ENCODE measurements around the gene TAS2R38. TPM values are rescaled to one million over a fixed set of nuclear protein-coding genes. Genes with fewer than 3 reads are reported as not detected.

Gene TAS2R38
- total and polyA plus RNA-seq, 7 donors = not detected

GRCh38 chr7:141954334-141954733 lies 19.2 kb downstream of the TAS2R38 start:
- WGBS, 2 donors = 86 to 90% methylated on average over 1 of the region's 1 CpG
- no peaks in the 10 kb centered on the region for H3K4me1 ChIP-seq
- no peak overlapping the region for H3K27ac ChIP-seq
- H3K36me3 ChIP-seq = no peaks in the 10 kb centered on the region
- TF ChIP-seq POLR2A (IDR thresholded peaks at IDR 0.05) (no peak), CTCF (IDR thresholded peaks at IDR 0.05) (no peak), POLR2AphosphoS5 (IDR thresholded peaks at IDR 0.05) (no peak), EP300 (IDR thresholded peaks at IDR 0.05) (no peak)
- H3K4me3 ChIP-seq = no peak overlapping the region
- no peak for DNase-seq
- H3K9me3 ChIP-seq = no peaks in the 10 kb centered on the region
- intact Hi-C loops (cut with DNase I) = no loop called here
- no peaks in the 10 kb centered on the region for H3K27me3 ChIP-seq

- WGBS, 2 donors = 89 to 90% methylated on average over 1 of the region's 1 CpG
- TF ChIP-seq POLR2A (IDR thresholded peaks at IDR 0.05) (no peak), POLR2AphosphoS5 (IDR thresholded peaks at IDR 0.05) (no peak), CTCF (IDR thresholded peaks at IDR 0.05) (no peak), EP300 (IDR thresholded peaks at IDR 0.05) (no peak)
- no peak overlapping the region for H3K27ac ChIP-seq
- H3K36me3 ChIP-seq = no peaks in the 10 kb centered on the region
- H3K4me3 ChIP-seq = no peak overlapping the region
- no peak for DNase-seq
- intact Hi-C loops (cut with DNase I) = no loop called here
- no peaks in the 10 kb centered on the region for H3K4me1 ChIP-seq
- H3K27me3 ChIP-seq = no peaks in the 10 kb centered on the region
- H3K9me3 ChIP-seq = no peaks in the 10 kb centered on the region
Observed at GRCh38 chr7:141952461-141952860, 21.1 kb downstream of the TAS2R38 start.

- no peaks in the 10 kb centered on the region for H3K9me3 ChIP-seq
- no peak overlapping the region for H3K4me3 ChIP-seq
Observed at GRCh38 chr7:141950806-141951205, 22.8 kb downstream of the TAS2R38 start.

GRCh38 chr7:141949911-141950310 lies 23.7 kb downstream of the TAS2R38 start:
- no peaks in the 10 kb centered on the region for H3K27me3 ChIP-seq
- H3K4me1 ChIP-seq = no peaks in the 10 kb centered on the region
- DNase-seq = no peak
- intact Hi-C loops (cut with DNase I) = no loop called here
- no peak overlapping the region for H3K27ac ChIP-seq
- no peak overlapping the region for H3K4me3 ChIP-seq
- H3K36me3 ChIP-seq = no peaks in the 10 kb centered on the region
- WGBS, 2 donors = 87 to 89% methylated on average over 3 of the region's 3 CpGs
- H3K9me3 ChIP-seq = no peaks in the 10 kb centered on the region
- no peak for TF ChIP-seq EP300 (IDR thresholded peaks at IDR 0.05)
- no peak for TF ChIP-seq CTCF (IDR thresholded peaks at IDR 0.05)
- no peak for TF ChIP-seq POLR2AphosphoS5 (IDR thresholded peaks at IDR 0.05)
- TF ChIP-seq POLR2A (IDR thresholded peaks at IDR 0.05) = no peak

More at GRCh38 chr7:141950806-141951205, 22.8 kb downstream of the TAS2R38 start:
- DNase-seq = no peak
- TF ChIP-seq POLR2A (IDR thresholded peaks at IDR 0.05) (no peak), POLR2AphosphoS5 (IDR thresholded peaks at IDR 0.05) (no peak), EP300 (IDR thresholded peaks at IDR 0.05) (no peak)
- Histone ChIP-seq H3K4me1 (no peaks in the 10 kb centered on the region), H3K27ac (no peak overlapping the region), H3K27me3 (no peaks in the 10 kb centered on the region), H3K36me3 (no peaks in the 10 kb centered on the region)
- intact Hi-C loops (cut with DNase I) = no loop called here
- WGBS, 2 donors = 88 to 92% methylated on average over 1 of the region's 1 CpG

GRCh38 chr7:141949451-141949850 lies 24.1 kb downstream of the TAS2R38 start:
- H3K27me3 ChIP-seq = no peaks in the 10 kb centered on the region
- DNase-seq = no peak
- intact Hi-C loops (cut with DNase I) = no loop called here

More at GRCh38 chr7:141949451-141949850, 24.1 kb downstream of the TAS2R38 start:
- 38 to 55% methylated on average over 2 of the region's 2 CpGs for WGBS, 2 donors
- no peak overlapping the region for H3K4me3 ChIP-seq
- H3K36me3 ChIP-seq = no peaks in the 10 kb centered on the region
- TF ChIP-seq POLR2AphosphoS5 (IDR thresholded peaks at IDR 0.05) = no peak
- no peak for TF ChIP-seq CTCF (IDR thresholded peaks at IDR 0.05)
- no peak for TF ChIP-seq POLR2A (IDR thresholded peaks at IDR 0.05)
- TF ChIP-seq EP300 (IDR thresholded peaks at IDR 0.05) = no peak
- no peaks in the 10 kb centered on the region for H3K4me1 ChIP-seq
- H3K9me3 ChIP-seq = no peaks in the 10 kb centered on the region
- no peak overlapping the region for H3K27ac ChIP-seq
